Hindlimb muscle (tissue), 1 donor: ENCODE data around the gene BROX. TPM values are rescaled to one million over a fixed set of nuclear protein-coding genes. Genes with fewer than 3 reads are reported as not detected.

ENCODE experiments used
- DNase-seq: peaks from one replicate; pipeline ENCODE4 v3.0.0-alpha.2; 2013
- polyA plus RNA-seq: library from polyadenylated mRNA; unstranded; fragments of 120-200 nt; gene quantifications from one replicate; pipeline ENCODE4 v1.2.1, GENCODE V29; 2013; ENCODE audit not compliant: insufficient read length

Gene BROX
- polyA plus RNA-seq, 1 donor = 23.5 TPM

DNA sequence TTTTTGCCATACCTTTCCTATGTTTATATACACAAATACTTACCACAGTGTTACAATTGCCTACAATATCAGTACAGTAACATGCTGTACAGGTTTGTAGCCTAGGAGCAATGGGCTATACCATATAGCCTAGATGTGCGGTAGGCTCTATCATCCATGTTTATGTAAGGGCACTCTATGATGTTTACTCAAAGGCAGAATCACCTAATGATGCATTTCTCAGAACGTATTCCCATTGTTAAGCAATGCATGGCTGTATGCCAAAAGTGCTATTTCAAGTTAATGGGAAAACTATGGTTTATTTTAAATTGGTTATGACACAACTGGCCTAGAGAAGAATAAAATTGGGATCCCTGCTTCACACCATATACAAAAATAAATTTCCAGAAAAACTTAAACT is 65.6 kb downstream of the BROX start:
- no peak for DNase-seq

- no peak for DNase-seq
Observed at GRCh38 chr1:222781251-222781650, 68.9 kb downstream of the BROX start.

- no peak for DNase-seq
Observed at GRCh38 chr1:222783051-222783450, 70.7 kb downstream of the BROX start.

GRCh38 chr1:222784371-222784770 is 72.0 kb downstream of the BROX start:
- no peak for DNase-seq

Other genes starting within 250 kb of the BROX start
- gene HHIPL2, start 164.5 kb upstream of the BROX start, polyA plus RNA-seq = 0.22 TPM
- gene TAF1A, start 122.6 kb upstream of the BROX start, polyA plus RNA-seq = 8.6 TPM
- 57.4 TPM for gene MIA3, start 94.5 kb upstream of the BROX start, polyA plus RNA-seq
- gene AIDA, start 73 bp upstream of the BROX start, polyA plus RNA-seq = 47.9 TPM
- 0.41 TPM for gene FAM177B, start 24.6 kb downstream of the BROX start, polyA plus RNA-seq
- gene DISP1, start 102.5 kb downstream of the BROX start, polyA plus RNA-seq = 9.7 TPM